M059J (cell line): ENCODE data around the gene SH2D3C. TPM values are rescaled to one million over a fixed set of nuclear protein-coding genes. Genes with fewer than 3 reads are reported as not detected.

Experiments
- DNase-seq: peaks from one replicate; pipeline ENCODE4 v3.0.0-alpha.2; 2012; ENCODE audit warnings: low read depth
- total RNA-seq: library from RNA; depleted of rRNA; stranded (reverse); fragments of >200 nt; shearing (Covaris generic); gene quantifications from 2 replicates; pipeline ENCODE4 v1.2.3, GENCODE V29; 2014; rRNA removed

SH2D3C gene, protein sequence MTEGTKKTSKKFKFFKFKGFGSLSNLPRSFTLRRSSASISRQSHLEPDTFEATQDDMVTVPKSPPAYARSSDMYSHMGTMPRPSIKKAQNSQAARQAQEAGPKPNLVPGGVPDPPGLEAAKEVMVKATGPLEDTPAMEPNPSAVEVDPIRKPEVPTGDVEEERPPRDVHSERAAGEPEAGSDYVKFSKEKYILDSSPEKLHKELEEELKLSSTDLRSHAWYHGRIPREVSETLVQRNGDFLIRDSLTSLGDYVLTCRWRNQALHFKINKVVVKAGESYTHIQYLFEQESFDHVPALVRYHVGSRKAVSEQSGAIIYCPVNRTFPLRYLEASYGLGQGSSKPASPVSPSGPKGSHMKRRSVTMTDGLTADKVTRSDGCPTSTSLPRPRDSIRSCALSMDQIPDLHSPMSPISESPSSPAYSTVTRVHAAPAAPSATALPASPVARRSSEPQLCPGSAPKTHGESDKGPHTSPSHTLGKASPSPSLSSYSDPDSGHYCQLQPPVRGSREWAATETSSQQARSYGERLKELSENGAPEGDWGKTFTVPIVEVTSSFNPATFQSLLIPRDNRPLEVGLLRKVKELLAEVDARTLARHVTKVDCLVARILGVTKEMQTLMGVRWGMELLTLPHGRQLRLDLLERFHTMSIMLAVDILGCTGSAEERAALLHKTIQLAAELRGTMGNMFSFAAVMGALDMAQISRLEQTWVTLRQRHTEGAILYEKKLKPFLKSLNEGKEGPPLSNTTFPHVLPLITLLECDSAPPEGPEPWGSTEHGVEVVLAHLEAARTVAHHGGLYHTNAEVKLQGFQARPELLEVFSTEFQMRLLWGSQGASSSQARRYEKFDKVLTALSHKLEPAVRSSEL
- total RNA-seq = 0.12 TPM in 1 of 2 replicates, not detected in the other

DNA sequence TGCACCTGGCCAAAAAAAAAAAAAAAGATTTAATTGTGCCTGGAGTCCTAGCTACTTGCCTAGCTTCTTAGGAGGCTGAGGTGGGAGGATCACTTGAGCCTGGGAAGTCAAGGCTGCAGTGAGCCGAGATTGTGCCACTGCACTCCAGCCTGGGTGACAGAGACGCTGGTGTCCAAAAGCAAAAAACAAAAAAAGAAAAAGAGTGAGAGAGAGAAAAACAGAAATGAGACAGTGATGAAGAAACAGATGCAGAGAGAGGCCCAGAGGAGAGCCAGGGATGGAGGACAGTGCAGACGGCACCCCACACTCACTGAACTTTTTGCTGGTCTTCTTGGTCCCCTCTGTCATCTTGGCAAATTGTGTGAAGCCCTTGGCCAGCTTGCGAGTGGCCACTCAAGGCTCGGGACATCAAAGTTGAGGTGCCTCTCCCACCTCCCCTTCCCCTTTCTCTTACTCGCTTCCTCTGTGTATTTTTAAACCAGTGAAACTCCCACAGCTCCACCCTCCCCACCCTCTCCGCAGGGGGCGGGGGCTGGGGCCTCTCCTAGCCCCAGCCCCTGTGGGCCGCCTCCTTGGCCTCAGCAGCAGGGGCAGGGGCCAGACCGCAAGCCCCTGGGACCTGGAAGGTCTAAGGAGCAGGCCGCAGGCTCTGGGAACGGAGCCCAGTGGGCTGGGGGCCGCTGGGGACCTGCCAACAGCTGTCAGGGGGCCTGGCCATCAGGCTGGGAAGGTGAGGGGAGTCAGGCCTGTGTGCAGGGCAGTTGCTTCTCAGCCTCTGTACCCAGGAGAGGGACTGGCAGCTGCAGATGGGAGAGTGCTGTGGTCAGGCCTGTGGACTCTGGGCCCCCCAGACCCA, at the start of gene SH2D3C:
Gene SH2D3C, minus strand, starts transcription at position 387 of the 856 bp plus-strand sequence. Its CDS starts 39 bp downstream, at position 348.
- no peak for DNase-seq

DNA sequence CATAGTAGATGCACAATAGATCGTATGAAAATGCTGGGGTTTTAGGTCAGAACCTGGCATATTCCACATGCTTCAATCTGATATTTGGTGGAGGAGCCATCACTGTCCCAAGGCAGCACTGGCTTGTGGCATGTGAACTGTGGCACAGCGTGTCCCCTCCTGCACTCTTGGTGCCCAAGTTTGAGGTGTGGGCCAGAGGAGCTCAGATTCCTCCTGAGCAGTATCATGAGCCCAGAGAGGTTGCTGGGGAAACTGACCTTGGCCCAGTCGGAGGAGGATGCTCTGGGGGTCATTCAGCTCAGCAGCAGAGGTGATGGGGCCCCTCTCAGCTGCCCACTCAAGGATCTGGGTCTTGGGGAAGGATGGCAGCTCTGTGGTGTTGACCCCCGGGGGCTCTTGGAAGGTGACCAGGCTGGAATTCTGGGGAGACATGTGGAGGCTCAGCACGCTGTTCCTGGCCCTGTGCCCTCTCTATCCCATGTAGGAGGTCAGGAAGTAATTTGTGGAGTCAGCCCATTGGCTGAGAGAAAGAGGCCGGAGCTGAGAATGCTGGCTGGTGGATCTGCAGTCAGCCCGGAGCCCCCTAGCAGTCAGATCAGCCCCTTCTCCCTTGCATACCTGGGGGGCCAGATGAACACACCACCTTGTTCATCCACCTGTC, 47.9 kb upstream of the SH2D3C start:
- no peak for DNase-seq

DNA sequence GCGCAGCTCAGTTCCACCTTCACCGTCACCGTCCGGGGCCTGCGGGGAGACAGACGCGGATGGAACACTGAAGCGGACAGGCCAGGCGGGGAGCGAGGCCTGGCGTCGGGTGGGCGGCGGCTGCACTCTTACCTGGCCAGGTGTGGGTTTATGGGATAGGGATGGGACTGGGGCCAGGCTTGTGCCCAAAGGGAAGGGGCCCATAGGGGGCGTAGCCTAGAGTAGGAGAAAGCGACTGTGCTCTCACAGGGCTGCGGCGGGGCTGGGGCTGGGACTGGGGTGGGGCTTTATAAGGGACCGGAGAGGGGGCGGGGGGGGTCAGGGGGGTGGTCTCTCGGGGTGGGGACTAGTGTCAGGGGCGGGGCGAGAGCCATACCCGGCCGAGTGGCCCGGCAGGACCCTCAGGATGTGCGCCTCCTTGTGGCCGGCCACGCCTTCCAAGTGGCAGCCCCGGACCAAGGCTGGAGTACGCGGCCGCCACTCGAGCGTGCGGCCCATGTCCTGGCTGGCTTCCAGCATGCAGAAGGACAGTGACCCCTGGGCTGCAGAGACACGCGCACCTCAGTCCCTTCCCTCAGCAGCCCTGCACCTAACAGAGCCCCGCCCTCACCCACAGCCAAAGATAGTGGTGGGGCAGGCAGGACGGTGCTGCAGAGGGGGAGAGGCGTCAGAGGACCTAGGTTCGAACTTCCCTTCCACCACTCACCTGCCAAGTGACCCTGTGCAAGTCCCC, 47.0 kb upstream of the SH2D3C start:
- no peak for DNase-seq

DNA sequence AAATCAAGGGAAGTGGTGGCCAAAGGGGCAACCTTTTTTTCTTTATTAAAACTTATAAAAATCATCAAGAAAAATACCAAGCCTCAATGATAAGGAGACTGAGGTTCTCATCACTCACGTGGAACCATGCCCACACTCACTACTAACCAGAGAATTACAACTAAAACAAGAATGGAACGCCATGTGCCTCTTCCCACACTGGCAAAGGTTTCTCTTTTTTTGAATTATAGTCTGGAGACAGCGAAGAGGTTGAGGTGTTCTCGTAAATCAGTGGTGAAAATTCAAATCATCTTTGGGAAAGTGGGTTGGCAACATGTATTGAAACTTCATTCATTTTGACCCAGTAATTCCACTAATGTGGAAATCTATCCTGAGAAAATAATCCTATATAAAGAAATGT, 43.6 kb upstream of the SH2D3C start:
- DNase-seq = no peak

DNA sequence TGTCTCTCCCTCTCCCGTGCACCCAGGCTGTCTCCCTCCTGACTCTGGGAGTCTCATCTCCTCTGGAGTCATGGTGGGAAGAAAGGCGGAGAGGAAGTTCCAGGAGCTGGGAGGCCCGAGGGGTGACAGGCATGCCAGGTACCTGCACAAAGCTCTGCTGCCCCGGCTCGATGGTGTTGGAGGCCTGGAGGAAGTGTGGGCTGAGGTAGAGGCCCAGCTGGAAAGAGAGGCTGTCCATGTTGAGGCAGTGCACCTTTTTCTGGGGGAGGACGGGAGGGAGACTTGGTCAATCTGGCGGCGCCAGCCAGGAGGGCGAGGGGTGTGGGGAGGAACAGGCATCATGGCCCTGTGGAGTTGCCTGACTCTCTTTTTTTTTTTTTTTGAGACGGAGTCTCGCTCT, 40.1 kb upstream of the SH2D3C start:
- DNase-seq = no peak

DNA sequence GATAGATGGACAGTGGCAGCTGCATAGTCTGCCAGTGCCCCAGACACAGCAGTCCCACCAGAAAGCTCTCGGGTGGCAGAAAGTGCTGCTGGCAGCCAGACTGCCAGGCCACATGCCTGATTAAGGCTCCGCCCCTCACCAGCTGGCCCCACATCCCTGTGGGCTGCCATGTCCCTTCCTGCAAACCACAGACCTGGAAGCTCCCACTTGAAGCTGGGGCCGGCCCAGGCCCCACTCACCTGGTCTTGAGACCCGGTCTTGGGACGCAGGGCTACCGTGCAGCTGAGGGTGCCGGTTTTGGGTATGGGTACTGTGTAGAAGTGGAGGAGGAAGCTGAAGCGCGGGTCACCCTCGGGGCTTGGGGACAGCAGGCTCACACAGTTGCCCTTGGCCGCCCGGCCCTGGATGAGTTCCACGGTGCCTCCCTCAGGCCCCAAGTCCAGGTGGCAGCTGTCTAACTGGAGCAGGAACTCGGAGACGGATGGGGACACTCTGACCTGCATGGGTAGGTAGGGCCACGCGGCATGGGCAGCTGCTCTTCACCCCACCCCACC, 39.5 kb upstream of the SH2D3C start:
- DNase-seq = no peak

DNA sequence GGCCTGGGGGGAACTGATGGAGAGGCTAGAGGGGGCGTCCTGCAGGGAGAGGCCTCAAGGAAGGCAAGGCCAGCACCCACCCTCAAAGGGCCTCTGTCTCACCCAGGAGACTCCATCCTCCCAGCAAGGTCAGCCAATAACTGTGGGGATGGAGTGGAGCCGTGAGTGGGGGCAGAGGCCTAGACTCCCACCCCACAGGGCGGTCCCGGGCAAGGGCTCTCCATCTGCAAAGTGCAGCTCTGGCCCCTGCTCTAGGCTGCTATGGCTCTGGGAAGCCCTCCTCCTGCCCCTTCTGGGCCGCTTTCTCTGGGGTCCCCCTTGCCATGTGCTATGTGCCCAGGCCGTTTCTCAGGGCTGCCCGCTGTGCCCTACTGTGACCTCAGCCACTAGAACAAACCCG, 38.3 kb upstream of the SH2D3C start:
- DNase-seq = no peak

DNA sequence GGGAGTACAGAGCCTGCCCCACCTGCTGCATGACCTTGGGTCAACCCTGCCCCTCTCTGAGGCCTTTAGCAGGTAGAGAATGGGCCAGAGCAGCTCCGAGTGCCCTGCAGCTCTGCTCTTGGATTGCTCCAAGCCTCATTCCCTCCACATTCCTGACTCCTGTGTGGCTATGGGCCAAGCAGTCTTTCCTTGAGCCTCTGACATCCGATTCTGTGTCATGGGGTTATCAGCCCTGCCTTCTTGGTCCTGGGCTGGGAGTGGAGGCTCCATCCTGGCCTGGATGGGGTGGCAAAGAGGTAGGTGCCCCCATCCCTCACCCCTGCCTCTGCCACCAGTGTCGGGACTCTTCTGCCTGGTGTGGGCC, 37.9 kb upstream of the SH2D3C start:
- no peak for DNase-seq

DNA sequence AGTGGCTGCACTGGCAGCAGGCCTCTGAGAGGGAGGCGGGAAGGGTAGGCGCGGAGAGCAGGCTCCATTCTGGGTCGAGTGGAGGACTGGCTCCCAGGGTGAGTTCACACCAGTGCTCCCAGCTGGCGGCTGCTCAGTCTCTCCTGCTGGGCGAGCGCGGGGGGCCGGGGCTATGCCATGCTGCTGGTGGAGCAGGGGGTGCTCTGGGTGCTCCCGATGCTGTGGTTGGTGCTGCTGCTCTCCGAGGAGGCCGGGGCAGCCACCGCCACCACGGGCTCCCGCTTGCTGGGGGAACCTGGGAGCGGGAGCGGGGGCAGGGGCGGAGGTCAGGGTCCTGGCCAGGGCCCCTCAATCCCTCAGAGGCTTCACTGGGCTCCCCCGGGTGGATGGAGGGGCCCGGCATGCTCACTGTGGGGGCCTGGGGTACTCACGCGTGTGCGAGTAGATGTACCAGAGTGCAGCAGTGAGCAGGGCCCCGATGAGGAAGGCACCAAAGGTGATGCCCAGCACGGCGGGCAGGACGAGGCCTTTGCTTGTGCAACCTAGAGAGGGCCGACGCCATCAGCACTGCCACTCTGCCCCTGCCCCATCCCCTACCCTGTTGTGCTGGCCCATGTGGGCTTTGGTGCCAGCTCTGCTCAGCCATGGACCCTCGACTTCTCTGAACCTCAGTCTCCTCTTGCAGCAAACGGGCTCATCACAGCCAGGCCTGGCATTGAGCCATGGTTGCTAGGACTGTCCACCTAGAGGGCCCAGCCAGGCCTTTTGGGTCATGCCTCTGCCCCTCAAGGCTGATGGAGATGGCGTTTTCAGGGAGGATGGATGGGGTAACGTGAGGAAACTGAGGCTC, 37.3 kb upstream of the SH2D3C start:
- no peak for DNase-seq

DNA sequence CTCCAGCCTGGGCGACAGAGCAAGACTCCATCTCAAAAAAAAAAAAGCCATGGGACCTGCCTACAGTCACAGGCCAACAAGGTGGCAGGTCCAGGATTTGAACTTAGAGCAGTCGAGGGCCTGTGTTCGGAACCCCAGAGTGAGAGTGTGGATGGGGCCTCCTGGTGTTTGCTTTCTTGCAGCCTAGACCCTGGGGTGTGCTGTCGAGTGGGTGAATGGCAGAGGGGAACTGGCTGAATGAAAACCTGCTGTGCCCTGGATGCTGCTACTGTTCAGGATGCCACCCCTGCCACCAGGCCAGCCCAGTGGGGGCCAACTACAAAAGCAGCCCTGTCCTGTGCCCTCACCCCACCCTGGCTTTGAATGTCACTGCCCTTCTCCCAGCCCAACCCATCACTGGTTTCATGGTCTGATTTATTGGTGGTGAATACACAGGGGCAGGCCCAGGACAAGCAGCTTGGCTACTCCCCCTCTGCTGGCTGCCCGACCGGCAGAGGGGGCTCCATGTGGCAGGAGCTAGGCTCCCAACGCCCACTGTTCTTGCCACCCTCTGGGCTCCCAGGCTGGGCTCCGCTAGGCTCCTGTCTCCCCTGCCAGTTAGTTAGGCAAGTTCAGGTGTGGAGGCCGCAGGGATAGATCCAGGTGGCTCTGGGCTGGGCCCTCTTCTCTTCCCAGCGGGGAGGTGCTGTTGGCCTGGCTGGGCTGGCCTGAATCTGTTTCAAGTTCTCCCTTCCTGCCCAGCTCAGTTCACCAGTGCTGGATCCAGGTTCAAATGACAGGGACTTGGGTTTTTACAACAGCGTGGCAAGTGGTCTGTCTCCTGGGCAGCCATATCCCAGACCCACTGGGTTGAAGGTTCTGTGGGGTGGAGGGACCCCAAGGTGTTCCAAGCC, 36.4 kb upstream of the SH2D3C start:
- no peak for DNase-seq

DNA sequence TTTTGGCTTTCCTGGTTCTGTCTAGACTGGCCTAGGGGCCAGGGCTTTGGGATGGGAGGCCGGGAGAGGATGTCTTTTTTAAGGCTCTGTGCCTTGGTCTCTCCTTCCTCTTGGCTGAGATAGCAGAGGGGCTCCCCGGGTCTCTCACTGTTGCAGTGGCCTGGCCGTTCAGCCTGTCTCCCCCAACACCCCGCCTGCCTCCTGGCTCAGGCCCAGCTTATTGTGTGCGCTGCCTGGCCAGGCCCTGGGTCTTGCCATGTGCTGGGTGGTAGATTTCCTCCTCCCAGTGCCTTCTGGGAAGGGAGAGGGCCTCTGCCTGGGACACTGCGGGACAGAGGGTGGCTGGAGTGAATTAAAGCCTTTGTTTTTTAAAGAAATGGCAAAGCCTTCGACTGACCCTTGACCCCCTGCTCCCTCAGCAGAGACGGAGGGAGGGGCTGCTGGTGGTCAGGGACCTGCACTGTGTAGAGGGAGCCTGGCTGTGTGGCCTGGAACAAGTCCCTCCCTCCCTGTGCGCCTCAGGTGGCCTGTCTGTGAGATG, 35.3 kb upstream of the SH2D3C start:
- DNase-seq = no peak

DNA sequence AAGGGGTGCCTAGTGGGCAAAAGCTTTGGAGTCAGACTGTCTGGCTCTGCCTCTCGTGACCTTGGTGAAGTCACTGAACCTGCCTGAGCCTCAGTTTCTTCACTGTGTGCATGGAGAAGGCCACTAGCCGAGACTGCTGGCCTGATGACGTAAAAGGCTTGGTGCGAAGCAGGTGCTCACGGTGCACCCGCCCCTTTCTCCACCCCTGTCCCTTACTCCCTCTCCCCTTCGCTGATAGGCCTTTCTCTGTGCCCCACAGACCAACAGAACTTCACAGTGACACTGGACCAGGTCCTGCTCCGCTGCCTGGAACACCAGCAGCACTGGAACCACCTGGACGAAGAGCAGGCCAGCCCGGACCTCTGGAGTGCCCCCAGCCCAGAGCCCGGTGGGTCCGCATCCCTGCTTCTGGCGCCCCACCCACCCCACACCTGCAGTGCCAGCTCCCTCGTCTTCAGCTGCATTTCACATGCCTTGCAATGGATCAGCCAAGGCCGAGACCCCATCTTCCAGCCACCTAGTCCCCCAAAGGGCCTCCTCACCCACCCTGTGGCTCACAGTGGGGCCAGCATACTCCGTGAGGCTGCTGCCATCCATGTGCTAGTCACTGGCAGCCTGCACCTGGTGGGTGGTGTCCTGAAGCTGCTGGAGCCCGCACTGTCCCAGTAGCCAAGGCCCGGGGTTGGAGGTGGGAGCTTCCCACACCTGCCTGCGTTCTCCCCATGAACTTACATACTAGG, 34.6 kb upstream of the SH2D3C start:
- no peak for DNase-seq

DNA sequence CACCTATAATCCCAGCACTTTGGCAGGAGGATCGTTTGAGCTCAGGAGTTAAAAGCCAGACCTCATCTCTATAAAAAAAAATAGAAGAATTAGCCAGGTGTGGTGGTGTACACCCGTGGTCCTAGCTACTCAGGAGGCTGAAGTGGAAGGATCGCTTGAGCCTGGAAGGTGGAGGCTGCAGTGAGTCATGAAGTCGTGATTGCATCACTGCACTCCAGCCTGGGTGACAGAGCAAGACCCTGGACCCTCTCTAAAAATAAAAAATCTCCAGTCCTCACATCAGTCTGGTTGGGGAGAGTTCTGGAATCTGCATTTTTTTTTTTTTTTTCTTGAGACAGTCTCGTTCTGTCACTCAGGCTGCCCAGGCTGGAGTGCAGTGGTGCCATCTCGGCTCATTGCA, 33.5 kb upstream of the SH2D3C start:
- no peak for DNase-seq

DNA sequence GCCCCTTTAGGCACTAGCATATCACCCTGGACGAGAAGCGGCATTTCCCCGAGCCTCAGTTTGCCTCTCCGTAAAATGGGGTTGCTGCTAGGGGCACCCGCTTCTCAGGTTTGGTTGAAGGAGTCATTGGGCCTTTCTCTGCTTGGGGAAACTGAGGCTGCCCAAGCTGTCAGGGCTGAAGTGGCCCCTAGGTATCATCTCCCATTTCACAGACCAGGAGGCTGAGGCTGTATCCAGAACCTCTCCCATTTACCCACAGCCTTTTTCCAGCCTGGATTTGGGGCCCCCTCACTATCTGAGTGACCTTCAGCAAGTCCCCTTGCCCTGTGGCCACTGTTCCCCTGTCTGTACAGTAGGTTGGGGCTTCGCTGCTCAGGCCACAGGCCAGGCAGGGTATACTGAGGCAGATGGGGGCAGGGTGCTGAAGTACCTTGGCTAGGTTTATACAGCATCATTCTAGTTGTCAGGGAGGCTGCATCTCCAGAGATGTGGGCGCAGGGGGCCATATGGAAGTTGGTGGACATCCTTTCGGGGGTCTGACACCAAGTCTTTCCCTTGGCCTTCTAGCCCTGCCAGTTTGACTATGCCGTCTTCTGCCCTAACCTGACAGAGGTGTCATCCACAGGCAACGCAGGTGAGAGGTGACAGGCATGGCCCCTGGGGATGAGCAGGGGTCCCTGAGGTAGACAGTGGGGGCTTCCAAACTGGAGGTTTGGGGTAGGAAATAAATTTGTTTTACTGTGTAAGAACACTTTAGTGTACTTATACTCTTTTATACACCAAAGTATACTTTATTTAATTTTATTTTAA, 32.1 kb upstream of the SH2D3C start:
- no peak for DNase-seq

DNA sequence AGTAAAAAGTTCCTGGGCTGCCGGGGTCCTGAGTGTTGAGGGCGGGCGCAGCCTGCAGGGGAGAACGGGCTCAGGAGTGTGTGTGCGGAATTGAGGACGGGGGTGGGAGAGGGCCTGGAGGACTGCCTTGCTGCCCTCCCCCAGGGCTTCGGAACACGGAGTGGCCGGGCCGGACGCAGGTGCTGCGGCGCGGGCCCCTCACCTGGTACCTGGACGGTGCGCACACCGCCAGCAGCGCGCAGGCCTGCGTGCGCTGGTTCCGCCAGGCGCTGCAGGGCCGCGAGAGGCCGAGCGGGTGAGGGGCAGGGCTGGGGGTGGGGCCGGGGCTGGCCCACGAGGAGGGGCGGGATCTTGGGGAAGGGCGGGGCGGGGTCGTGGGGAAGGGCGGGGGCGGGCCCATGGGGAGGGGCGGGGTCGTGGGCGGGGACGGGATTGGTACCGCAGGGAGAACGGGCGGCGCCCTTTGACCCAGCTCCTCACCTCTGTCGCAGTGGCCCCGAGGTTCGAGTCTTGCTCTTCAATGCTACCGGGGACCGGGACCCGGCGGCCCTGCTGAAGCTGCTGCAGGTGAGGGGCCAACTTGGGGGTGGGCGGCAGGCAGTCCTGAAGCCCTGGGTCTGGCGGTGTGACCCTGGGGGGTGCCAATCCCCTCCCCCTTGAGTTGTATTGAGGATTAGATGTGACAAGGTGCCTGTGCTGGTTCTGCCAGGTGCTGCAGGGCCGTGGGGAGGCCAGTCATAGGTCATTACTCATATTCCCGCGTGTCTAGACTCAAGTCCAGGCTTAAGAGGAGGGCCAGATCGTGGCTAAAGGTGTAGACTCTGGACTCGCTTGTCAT, 31.3 kb upstream of the SH2D3C start:
- no peak for DNase-seq
